Esophagus squamous epithelium (tissue), 4 donors: ENCODE results near the gene OR2A12.

Source experiments
- POLR2A ChIP-seq, 4 donors: fragments of 450-650 bp; IDR thresholded peaks; one replicate each; pipeline ENCODE4 v1.6.1; 2017; ENCODE audit warnings: antibody characterized with exemption in 4 of 4, mild to moderate bottlenecking in 4 of 4, moderate library complexity in 3 of 4
- TF ChIP-seq, protein P1 (sequence below), 6 experiments: fragments of 450-650 bp in 4 of 6; fragments of 200-600 bp in 2 of 6; sonication (generic) in 2 of 6; IDR thresholded peaks; one replicate each; pipeline ENCODE4 v1.5.1; 2016 to 2019; ENCODE audit warnings: antibody characterized with exemption in 6 of 6, mild to moderate bottlenecking in 4 of 6, moderate library complexity in 4 of 6

DNA sequence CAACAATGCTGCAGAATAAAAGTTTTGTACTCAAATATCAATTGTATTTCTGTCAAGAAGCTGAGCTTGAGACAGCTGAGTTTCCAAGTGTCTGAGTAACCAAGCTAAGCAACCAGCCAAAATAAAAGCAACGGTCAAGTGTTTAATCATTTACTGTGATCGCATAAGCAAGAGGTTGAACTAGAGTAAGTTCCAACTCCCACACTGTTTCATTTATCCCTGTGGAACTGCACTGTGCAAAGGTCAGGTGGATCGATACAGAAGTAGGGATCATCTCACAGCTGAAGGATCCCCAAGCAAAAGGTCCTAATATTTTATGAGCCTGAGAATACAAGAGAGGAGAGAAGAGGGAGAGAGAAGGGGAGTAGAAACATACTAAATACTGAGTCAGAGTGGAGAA lies 58.3 kb downstream of the OR2A12 start:
- TF ChIP-seq, protein P1, sequence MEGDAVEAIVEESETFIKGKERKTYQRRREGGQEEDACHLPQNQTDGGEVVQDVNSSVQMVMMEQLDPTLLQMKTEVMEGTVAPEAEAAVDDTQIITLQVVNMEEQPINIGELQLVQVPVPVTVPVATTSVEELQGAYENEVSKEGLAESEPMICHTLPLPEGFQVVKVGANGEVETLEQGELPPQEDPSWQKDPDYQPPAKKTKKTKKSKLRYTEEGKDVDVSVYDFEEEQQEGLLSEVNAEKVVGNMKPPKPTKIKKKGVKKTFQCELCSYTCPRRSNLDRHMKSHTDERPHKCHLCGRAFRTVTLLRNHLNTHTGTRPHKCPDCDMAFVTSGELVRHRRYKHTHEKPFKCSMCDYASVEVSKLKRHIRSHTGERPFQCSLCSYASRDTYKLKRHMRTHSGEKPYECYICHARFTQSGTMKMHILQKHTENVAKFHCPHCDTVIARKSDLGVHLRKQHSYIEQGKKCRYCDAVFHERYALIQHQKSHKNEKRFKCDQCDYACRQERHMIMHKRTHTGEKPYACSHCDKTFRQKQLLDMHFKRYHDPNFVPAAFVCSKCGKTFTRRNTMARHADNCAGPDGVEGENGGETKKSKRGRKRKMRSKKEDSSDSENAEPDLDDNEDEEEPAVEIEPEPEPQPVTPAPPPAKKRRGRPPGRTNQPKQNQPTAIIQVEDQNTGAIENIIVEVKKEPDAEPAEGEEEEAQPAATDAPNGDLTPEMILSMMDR (IDR thresholded peaks at IDR 0.05) = no peak
- no peak for TF ChIP-seq POLR2A (IDR thresholded peaks at IDR 0.05)
